Activated CD4-positive, CD25-positive, alpha-beta regulatory T cell treated with anti-CD3 and anti-CD28 coated beads, Interleukin-2, amount 50 U/mL, for 16 hours (primary cell): Measurements from ENCODE around the gene POLDIP2.
A peak's percentile ranks its signal among the peaks of the same experiment; 100 is the strongest.

Experiments
- DNase-seq: peaks from one replicate; pipeline ENCODE4 v3.0.0-alpha.2; 2020; ENCODE audit warnings: low read depth, low spot score

The POLDIP2 gene

DNA sequence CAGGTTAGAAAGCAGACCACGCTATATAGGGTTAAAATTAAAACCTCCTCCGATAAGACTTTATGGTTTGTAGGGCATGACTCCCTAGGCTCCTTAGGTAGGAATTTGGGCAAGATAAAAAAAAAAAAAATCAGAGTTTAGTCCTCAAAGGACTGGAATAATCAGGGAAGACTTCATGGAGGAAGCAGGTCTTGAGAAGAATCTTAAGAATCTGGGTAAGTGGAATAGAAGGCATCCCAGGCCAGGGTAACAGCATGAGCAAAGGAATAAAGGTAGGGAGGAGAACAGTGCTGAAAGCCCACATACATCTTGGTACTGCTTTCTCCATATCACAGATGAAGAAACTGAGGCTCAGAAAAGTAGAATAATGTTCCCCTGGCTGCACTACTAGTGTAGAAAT is 33.2 kb upstream of the POLDIP2 start:
- no peak for DNase-seq

- no peak for DNase-seq
These were observed 32.8 kb upstream of the POLDIP2 start for GRCh38 chr17:28390141-28390540.

- no peak for DNase-seq
These were observed 30.8 kb upstream of the POLDIP2 start for GRCh38 chr17:28388106-28388505.

DNA sequence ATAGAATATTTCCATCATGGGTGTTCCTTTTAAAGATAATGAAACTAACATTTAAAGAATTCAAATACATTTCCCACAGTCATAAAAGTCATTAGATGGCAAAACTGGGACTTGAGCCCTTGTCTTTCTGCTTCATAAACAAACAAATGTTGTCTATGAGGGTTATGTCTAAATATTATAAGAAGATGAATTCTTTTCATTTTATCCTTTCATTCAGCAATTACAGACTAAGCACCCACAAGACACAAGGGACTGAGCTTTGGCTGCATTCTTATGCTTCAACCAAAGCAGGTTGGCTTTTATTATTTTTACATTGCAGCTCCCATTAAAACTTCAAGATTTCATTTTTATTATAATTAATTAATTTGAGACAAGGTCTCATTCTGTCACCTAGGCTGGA is 29.1 kb upstream of the POLDIP2 start:
- DNase-seq: no peak

- DNase-seq: no peak
These were observed 28.1 kb upstream of the POLDIP2 start for GRCh38 chr17:28385406-28385805.

- DNase-seq: no peak
These were observed 27.7 kb upstream of the POLDIP2 start for GRCh38 chr17:28385037-28385400.

GRCh38 chr17:28384281-28385036 is 27.1 kb upstream of the POLDIP2 start:
- peak; percentile 39 for DNase-seq

- no peak for DNase-seq
These were observed 24.0 kb upstream of the POLDIP2 start for GRCh38 chr17:28381141-28381825.

GRCh38 chr17:28379814-28380801 is 22.8 kb upstream of the POLDIP2 start:
- DNase-seq: no peak

DNA sequence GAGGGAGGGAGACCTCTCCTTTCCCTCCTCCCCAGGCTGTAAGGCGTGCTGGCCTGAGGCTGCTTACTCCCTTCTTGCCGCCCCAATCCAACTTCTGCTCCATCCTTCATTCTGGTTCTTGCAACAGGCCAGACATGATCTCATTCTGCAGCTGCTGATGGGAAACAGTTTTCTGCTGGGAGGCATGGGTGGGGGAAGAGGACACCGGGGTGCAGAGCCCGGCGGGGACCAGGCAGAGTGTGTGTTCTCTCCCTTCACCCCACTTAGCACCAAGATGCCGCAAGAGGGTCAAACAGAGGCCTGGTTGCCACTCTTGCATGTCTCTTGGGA is 15.6 kb upstream of the POLDIP2 start:
- no peak for DNase-seq

DNA sequence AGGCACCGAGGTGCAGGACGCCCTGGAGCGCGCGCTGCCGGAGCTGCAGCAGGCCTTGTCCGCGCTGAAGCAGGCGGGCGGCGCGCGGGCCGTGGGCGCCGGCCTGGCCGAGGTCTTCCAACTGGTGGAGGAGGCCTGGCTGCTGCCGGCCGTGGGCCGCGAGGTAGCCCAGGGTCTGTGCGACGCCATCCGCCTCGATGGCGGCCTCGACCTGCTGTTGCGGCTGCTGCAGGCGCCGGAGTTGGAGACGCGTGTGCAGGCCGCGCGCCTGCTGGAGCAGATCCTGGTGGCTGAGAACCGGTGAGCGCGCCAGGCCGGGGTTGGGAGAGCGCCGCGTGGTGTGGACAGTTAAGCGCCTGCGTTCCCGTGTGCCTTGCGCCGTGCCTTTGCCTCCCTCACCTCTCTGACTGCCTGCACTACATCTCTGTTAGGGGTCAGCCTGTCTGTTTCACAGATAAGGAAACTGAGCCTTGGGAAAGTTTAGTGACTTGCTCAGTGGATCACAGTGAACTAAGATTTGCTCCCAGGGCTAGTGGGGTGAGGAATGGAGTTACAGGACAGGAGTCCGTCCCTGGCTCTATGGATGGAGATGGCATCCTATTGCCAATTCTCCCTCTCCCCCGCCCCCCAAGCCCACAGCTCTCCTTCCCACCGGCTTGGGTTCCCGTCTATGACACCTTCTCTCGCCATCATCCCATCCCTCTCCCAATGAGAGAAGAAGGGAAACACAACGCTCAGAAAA is 15.0 kb upstream of the POLDIP2 start:
- no peak for DNase-seq

DNA sequence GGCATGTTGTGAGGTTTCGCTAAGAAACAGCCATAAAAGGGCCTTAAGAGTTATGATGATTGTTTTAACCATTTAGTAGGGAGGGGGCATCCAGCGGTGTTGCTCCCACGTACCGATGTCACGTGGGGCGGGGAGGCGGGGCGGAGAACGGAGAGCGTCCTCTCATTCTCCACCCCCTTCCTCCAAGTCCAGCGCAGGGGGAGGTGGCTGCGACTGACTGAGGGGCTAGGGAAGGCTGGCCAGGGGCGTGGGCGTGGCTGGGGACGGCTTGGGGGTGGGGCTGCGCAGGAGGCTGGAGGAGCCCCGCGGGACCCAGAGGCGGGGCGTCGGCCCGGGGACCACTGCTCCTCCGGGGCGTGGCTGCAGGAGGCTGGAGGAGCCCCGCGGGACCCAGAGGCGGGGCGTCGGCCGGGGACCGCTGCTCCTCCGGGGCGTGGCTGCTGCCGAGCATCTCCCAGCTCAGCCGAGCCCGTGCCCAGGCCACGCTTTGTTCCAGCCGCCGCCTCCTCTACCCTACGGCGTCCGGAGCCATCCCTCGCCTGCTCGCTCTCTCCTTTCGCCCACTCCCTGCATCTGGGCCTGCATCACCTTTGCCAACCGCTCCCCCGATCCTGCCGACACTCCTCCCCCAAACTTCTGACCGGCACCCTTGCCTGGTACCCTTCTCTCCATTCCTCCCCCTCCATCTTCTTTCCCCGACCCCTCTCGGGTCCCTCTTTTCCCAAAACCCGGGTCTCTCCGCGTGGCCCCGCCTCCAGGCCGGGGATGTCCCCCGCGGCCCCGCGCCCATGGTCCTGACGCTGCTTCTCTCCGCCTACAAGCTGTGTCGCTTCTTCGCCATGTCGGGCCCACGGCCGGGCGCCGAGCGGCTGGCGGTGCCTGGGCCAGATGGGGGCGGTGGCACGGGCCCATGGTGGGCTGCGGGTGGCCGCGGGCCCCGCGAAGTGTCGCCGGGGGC is 14.2 kb upstream of the POLDIP2 start, which contains the start of gene SARM1:
Gene SARM1, plus strand, starts transcription at position 450 of the 958 bp plus-strand sequence. Its CDS starts 339 bp downstream, at position 789.
- DNase-seq: peak; percentile 62

- DNase-seq: no peak
These were observed 13.4 kb upstream of the POLDIP2 start for GRCh38 chr17:28370744-28371103.

GRCh38 chr17:28370035-28370743 is 12.9 kb upstream of the POLDIP2 start, which contains the start of gene VTN:
Gene VTN (minus strand): TSS chr17:28370307. CDS start chr17:28370203, 104 bp downstream.
- no peak for DNase-seq

DNA sequence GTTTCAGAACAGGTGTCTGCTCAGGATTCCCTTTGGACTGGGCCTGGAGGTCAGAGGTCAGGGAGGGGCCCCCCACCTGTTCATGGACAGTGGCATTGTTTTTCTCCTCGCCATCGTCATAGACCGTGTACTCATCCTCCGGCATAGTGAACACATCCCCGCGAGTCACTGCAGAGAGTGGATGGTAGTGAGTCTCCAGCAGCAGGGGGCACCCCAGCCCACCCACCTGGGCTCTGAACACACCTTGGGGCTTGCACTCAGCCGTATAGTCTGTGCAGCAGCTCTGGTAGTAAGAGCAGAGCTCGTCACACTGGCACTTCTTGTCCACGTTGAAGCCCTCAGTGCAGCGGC is 12.3 kb upstream of the POLDIP2 start:
- DNase-seq: no peak

- DNase-seq: no peak
These were observed 11.8 kb upstream of the POLDIP2 start for GRCh38 chr17:28368915-28369683.

- no peak for DNase-seq
These were observed 11.0 kb upstream of the POLDIP2 start for GRCh38 chr17:28368306-28368831.

GRCh38 chr17:28367641-28368305 is 10.4 kb upstream of the POLDIP2 start:
- DNase-seq: no peak
